Hematopoietic multipotent progenitor cell treated with erythropoietin and hydrocortisone succinate and interleukin-3 and kit ligand, for 17 days (in vitro differentiated cells): ENCODE measurements around the gene MAGEF1.

Experiments used
- DNase-seq: peaks from one replicate; pipeline ENCODE4 v3.0.0-alpha.2; 2015; ENCODE audit warnings: low spot score

The MAGEF1 gene

DNA sequence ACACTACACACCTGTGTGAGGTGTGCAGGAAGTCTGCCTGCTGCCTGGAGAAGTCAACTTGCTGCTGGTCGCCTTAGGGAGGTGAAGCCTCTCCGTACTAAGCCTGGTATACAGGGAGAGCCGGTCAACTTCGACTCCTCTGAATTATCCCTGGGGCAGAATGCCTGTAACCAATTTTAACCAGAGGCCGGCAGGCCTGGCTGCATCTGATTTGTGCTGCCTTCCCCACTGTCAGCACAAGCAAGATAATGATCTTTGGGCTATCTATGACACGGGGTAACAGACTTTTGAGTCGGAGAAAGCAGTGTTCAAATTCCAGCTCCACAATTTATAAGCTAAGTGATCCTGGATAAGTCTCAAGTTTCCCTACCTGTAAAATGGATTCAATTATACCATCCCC lies 42.3 kb downstream of the MAGEF1 start:
- DNase-seq = no peak

DNA sequence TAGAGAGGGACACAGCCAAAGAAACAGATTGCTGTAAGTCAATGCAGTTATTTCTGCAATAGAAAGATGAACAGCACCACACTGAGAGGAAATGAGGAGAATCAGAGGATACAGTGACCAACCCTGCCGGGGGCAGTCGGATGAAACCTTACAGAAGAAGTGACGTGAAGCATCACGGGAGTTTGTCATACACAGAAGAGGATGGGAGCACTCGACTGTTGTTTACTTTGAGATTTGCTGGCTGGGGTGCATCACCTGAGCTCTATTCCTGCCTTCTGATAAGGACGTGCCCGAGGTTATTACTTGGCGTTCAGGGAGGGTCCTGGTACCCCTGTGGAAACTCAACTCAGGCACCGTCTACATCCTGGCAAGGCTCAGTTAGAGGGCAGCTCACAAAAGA lies 45.4 kb downstream of the MAGEF1 start:
- no peak for DNase-seq

DNA sequence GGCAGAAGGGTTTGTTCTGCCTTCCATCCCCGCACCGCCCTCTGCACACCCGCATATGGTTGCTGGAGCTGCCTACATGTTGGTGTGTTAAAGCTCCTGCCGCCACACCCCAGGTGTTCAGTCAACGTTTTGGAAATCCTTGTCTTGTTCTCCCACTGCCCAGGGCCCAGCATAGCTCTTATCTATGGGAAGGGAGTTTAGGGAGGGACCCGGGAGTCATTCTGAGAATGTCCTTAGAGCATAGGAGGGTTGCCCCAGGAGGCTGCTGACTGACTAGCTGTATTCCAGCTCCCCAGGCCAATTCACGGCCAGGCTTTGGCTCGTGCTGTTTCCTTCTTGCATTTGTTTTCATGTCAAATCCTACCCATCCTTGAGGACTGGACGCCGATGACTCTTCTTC lies 46.8 kb downstream of the MAGEF1 start:
- DNase-seq = no peak

DNA sequence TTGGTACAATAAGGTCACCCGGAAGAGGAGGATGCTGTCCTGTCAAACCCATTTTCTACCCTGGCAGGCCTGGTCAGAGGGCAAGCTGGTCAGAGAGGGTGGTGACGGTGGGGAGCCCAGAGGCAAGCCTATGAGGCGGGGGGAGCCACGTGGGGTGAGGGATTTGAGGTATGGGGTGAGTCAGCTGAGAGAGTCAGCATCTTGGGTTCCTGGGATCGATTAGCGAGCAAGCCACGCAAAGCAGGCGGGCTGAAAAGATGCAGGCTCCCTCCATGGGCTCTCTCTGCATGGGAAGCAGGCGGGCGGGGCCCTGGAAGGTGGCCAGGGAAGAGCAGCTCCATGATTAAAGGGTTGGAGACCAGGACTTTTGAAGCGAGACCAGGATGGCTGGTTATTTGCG lies 48.1 kb downstream of the MAGEF1 start:
- DNase-seq = no peak

DNA sequence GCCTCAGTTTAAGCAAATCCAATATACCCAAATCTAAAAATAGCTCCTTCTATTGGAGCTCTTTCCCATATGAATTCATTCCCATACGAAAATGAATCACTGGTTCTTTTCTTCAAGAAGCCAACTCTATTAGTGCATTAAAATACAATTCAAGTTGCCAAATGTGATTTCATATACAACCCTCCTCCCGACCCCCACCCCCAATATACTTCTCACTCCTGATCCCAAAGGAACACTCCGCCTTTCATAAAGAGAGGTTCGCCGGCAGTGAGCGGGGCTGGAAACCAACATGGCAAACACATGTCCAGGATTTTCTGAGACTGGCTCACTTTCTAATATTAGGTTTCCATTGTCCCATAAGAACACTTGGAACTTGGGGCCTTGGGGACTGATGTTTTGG lies 48.5 kb downstream of the MAGEF1 start:
- DNase-seq = no peak

DNA sequence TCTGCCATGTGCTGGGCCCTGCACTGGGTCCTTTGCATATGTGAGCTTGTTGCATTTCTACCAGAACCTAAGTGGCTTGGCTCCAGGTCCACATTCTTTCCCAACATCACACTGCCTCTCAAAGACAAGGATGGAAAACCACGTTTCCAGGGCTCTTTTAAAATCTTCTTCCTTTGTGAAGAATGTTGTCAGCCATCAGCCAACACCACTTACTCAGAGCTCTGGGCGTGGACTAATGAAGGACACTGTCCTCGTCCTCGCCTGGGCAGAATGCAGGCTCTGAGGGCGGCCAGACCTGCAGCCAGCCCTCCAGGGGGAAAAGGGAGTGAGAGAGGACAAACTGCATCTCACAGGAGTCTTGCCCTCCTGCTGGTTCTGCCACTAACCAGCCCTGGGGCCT lies 49.7 kb downstream of the MAGEF1 start:
- DNase-seq = no peak

DNA sequence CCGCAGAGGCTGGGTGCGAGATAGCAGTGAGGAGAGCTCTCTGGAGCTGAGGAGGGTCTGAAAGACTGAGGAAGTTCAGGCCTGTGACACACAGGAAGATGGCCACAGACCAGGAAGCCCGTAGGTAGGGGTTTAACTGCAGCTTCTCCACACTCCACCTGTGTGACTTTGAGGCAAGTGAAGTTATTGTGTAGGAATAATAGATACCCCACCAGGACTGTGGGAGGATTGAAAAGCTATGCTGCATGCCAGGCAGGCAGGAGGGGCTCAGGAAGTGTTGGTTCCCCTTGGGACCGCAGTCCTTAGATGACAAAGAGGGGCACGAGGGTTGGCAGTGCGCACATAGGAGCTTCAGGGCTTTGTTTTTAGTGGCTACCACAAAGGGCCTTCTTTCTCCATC lies 50.9 kb downstream of the MAGEF1 start:
- DNase-seq = no peak
